Stimulated activated CD4-positive, alpha-beta T cell treated with anti-CD3 and anti-CD28 coated beads, Interleukin-15, amount 100 ng/mL, for 24 hours (primary cell): ENCODE results near the gene CPNE7.

Experiments used
- DNase-seq: peaks from one replicate; pipeline ENCODE4 v3.0.0-alpha.2; 2020

CPNE7 gene

GRCh38 chr16:89605186-89605970 lies 29.8 kb downstream of the CPNE7 start:
- DNase-seq: no peak

- DNase-seq: no peak
Measured at GRCh38 chr16:89606006-89606405, 30.4 kb downstream of the CPNE7 start.

GRCh38 chr16:89607453-89607852 lies 31.9 kb downstream of the CPNE7 start:
- no peak for DNase-seq

GRCh38 chr16:89607937-89608740 lies 32.6 kb downstream of the CPNE7 start:
- DNase-seq: no peak

- DNase-seq: no peak
Measured at GRCh38 chr16:89610108-89610453, 34.5 kb downstream of the CPNE7 start.

GRCh38 chr16:89612415-89613166 lies 37.0 kb downstream of the CPNE7 start:
- DNase-seq: no peak

GRCh38 chr16:89613231-89613953 lies 37.8 kb downstream of the CPNE7 start, which contains the start of gene DPEP1:
Gene DPEP1 (plus strand): TSS chr16:89613642. CDS start chr16:89630411, 16,769 bp downstream.
- no peak for DNase-seq

GRCh38 chr16:89613954-89614459 lies 38.4 kb downstream of the CPNE7 start:
- no peak for DNase-seq

GRCh38 chr16:89615176-89615575 lies 39.6 kb downstream of the CPNE7 start:
- no peak for DNase-seq

- peak; percentile 32 for DNase-seq
Measured at GRCh38 chr16:89615596-89616090, 40.1 kb downstream of the CPNE7 start.

GRCh38 chr16:89616623-89617022 lies 41.1 kb downstream of the CPNE7 start:
- no peak for DNase-seq

- no peak for DNase-seq
Measured at GRCh38 chr16:89617036-89617435, 41.5 kb downstream of the CPNE7 start.

GRCh38 chr16:89618109-89618998 lies 42.8 kb downstream of the CPNE7 start:
- DNase-seq: no peak

- no peak for DNase-seq
Measured at GRCh38 chr16:89619840-89620239, 44.3 kb downstream of the CPNE7 start.

GRCh38 chr16:89620406-89620841 lies 44.9 kb downstream of the CPNE7 start:
- DNase-seq: no peak

- DNase-seq: no peak
Measured at GRCh38 chr16:89621136-89621697, 45.7 kb downstream of the CPNE7 start.

GRCh38 chr16:89621698-89622409 lies 46.3 kb downstream of the CPNE7 start:
- no peak for DNase-seq

- DNase-seq: no peak
Measured at GRCh38 chr16:89623511-89624261, 48.1 kb downstream of the CPNE7 start.
